Myocyte (in vitro differentiated cells): Measurements from ENCODE around the gene KSR2. TPM values are rescaled to one million over a fixed set of nuclear protein-coding genes. Genes with fewer than 3 reads are reported as not detected.
"Not testable (repeated sequence)": the region's sequence is repeated elsewhere in the genome, so short reads cannot be mapped to it uniquely, and the experiment has no call there.

Experiments used
- DNase-seq: peaks from one replicate; pipeline ENCODE4 v3.0.0-alpha.2; 2012; ENCODE audit warnings: low read depth
- total RNA-seq: library from RNA; depleted of rRNA; stranded (reverse); fragments of >200 nt; gene quantifications from 2 replicates; pipeline ENCODE4 v1.2.3, GENCODE V29; 2014

Gene KSR2
- total RNA-seq, 1 donor from 2014 or later = not detected

DNA sequence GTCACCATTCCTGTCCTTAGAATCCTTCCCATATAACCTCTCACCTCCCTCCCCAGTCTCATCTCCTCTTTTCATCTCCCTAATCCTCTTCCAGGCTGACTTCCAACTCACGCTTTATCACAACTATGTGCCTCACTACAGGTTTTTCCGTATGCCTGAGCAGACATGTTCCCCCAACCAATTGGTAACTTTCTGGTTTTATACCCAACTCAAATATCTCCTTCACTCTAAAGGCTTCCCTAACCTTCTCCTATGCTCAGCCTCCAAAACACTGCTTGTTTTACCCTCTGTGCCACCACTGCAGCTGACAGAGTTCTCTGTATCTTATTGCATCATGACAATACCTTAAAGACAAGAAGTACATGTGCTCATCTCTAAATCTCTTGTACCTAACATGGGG, 139.7 kb downstream of the KSR2 start:
- DNase-seq = no peak

DNA sequence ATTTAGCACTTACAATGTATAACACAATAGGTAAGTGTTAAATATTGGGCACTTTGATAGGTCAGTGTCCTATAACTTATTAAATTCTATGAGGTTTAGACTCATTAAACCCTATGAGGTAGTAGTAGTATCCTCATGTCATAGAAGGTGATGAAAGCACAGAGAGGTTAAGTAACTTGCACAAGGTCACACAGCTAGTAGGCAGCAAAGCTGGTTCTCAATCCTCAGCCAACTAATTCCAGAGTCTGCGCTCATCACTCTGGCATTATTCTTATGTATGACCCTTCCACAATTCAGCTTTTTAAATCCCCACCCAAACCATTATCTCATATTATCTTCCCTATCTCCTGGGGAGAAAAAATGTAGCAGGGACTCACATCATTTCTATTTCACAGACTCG, 141.1 kb downstream of the KSR2 start:
- no peak for DNase-seq

- DNase-seq = no peak
Observed at GRCh38 chr12:117825827-117826226, 143.0 kb downstream of the KSR2 start.

GRCh38 chr12:117821480-117822175, 147.2 kb downstream of the KSR2 start:
- no peak for DNase-seq

DNA sequence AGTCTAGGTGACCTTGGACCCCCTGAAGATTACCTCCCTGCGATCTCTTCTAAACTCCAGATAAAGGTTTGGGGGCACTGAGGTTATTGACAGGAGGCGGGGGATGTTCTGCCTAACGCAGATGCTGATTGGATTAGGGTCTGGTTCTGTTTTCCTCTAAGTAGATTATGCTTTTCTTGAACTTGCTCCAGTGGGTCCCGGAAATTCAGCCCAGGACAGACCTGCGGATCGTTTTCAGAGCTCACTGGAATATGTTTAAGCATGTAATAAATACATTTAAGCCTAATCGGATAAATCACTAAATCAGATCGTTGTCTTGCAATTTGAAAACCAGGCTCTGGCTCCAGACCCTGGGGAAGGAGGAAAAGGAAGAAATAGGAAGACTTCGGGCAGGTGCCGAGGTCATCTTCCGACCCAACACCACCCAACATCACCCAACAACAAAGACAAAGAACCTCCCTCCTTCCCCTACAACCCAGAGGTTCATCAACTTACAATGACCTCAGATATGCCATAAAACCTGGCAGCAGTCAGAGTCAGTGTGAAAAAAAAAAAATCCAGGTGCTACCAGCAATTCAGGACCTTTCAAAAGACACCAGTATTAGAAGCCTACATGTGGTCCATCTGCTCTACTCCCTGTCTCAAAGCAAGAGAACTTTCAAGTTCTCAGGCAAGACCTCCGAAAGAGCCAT, 148.4 kb downstream of the KSR2 start:
- DNase-seq = no peak

GRCh38 chr12:117819160-117819559, 149.6 kb downstream of the KSR2 start:
- DNase-seq = no peak

DNA sequence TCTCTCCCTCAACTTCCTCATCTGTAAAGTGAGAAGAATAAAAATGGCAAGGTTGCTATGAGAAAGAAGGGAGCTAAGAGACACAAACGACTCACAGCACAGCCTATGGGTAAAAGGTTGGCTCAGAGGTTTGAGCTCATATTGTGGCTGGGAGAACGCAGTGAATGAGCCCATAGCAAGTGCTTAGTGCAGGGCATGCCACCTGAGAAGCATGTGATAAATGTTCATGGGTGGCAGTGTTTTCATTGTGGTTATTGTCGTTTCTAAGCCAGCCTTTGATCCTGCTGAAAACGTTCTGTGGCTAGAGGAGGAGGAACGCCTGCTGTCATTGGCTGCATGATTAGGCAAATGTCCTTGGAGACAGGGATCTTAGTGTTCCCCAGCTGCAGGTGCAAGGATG, 150.4 kb downstream of the KSR2 start:
- no peak for DNase-seq

GRCh38 chr12:117809509-117809908, 159.3 kb downstream of the KSR2 start:
- peak; percentile 5 for DNase-seq

GRCh38 chr12:117807946-117808345, 160.8 kb downstream of the KSR2 start:
- no peak for DNase-seq

- no peak for DNase-seq
Observed at GRCh38 chr12:117807355-117807754, 161.4 kb downstream of the KSR2 start.

- no peak for DNase-seq
Observed at GRCh38 chr12:117805865-117806264, 162.9 kb downstream of the KSR2 start.

- no peak for DNase-seq
Observed at GRCh38 chr12:117803001-117803400, 165.8 kb downstream of the KSR2 start.

DNA sequence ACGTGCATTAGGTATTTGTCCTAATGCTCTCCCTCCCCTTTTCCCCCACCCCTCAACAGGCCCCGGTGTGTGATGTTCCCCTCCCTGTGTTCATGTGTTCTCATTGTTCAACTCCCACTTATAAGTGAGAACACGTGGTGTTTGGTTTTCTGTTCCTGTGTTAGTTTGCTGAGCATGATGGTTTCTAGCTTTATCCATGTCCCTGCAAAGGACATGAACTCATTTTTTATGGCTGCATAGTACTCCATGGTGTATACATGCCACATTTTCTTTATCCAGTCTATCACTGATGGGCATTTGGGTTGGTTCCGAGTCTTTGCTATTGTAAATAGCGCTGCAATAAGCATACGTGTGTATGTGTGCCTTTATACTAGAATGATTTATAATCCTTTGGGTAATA, 168.1 kb downstream of the KSR2 start:
- DNase-seq = not testable (repeated sequence)

GRCh38 chr12:117797202-117797601, 171.6 kb downstream of the KSR2 start:
- no peak for DNase-seq

GRCh38 chr12:117792877-117793424, 175.8 kb downstream of the KSR2 start:
- DNase-seq = no peak

GRCh38 chr12:117792471-117792870, 176.3 kb downstream of the KSR2 start:
- peak; percentile 35 for DNase-seq

DNA sequence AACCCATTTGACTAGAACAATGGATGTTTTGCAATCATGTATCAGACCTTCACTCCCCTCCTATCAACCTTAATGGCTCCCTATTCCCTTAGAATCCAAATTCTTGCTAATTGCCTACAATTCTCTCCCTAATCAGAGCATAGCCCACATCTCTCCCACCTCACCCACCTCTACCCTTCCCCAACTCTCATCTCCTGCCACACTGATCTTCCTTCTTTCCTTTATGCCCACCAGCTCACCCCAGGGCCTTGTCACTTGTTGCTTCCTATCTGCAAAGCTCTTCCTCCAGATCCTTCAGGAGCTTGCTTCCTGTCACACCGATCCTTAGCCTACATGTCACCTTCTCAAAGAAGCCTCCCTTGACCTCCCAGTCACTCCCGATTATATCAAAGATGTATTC, 177.8 kb downstream of the KSR2 start:
- no peak for DNase-seq

- DNase-seq = no peak
Observed at GRCh38 chr12:117790198-117790597, 178.6 kb downstream of the KSR2 start.

DNA sequence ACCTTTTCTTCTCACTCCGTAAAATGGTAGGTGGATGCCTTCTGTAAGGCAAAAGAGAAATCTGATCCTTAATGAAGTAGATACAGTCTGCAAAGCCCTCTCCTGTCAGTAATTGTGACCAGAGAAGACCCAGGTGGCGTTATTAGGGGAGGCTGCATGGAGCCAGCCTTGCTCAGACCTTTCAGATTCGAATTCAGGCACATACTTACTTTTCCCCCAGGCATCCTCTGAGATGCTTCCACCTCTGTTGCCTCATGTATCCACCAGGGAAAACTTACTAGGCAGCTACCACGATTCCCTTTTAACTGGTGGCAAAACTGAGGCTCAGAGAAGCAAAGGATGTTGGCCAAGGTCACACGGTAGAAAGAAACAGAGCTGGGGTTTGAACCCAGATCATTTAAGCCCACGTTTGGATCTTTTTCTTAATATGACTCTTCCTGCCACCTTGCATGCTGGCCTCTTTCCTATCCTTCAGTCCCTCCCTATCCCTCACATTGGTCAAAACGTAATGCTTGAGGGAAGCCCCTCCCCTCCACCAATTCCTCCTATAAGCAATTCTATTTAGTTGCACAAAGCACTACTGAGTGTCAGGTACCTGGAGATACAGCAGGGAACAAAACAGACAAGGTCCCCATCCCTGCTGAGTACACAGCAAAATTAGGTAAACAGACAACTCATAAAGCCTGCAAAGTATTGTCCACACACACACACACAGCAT, 179.4 kb downstream of the KSR2 start:
- DNase-seq = no peak

DNA sequence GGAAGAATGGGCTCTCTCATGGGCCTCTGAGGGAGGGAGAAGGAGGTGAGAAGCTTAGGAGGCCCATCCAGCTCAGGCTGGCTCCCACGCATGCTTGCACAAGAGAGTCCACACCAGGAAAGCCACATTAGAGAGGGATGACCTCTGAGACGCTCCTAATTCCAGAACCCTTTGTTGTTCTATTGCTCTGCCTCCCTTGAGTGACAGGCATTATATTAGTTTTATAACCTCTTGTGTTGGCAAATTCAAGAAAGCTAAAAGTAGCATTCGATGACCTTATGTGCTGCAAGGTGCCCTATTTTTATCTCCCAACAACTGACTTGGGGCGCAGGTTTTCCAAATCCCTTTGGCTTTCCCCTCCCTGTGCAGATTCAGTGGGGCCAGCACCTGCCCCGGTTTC, 190.1 kb downstream of the KSR2 start:
- no peak for DNase-seq

DNA sequence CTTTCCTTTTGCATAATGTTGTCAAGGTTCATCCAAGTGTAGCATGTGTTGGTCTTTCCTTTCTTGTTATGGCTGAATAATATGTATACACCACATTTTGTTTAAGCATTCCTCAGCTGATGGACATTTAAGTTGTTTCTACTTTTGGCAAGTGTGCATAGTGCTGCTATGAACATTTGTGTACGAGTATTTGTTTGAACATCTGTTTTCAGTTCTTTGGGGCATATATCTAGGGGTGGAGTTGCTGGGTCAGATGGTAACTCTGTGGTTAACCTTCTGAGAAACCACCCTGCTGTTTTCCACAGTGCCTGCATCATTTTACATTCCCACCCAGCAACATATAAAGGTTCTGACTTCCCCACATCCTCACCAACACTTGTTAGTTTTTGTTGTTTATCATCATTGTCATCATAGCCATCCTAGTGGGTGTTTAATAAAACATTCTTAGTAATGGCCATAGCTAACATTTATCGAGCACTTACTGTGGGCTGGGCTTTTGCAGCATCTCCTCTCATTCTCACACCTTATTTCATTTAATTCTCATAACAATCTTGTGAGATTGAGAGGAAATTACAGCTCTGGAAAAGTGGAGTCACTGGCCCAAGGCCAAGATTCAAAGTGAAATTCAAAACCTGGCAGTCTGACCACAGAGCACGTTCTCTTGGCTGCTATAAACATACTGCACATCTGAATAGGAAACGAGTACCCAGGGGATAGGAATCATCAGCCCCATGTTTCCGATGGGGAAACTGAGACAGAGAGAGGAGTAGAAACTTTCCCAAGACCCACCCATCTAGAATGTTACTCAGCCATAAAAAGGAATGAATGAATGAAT, 193.6 kb downstream of the KSR2 start:
- DNase-seq = no peak
